Measurements from ENCODE around the gene ZNF2. TPM values are rescaled to one million over a fixed set of nuclear protein-coding genes. Genes with fewer than 3 reads are reported as not detected.

Gene ZNF2
- total and polyA plus RNA-seq, 2 of the 13 experiments (the other 11 are each of a cell fraction or from before 2014, with no cell fraction given): 4.3 to 6.1 TPM

- TF ChIP-seq, protein P1, sequence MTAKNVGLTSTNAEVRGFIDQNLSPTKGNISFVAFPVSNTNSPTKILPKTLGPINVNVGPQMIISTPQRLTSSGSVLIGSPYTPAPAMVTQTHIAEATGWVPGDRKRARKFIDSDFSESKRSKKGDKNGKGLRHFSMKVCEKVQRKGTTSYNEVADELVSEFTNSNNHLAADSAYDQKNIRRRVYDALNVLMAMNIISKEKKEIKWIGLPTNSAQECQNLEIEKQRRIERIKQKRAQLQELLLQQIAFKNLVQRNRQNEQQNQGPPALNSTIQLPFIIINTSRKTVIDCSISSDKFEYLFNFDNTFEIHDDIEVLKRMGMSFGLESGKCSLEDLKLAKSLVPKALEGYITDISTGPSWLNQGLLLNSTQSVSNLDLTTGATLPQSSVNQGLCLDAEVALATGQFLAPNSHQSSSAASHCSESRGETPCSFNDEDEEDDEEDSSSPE (CRISPR knock-in tag; IDR thresholded peaks at IDR 0.05): no peak
- TF ChIP-seq, protein P2, sequence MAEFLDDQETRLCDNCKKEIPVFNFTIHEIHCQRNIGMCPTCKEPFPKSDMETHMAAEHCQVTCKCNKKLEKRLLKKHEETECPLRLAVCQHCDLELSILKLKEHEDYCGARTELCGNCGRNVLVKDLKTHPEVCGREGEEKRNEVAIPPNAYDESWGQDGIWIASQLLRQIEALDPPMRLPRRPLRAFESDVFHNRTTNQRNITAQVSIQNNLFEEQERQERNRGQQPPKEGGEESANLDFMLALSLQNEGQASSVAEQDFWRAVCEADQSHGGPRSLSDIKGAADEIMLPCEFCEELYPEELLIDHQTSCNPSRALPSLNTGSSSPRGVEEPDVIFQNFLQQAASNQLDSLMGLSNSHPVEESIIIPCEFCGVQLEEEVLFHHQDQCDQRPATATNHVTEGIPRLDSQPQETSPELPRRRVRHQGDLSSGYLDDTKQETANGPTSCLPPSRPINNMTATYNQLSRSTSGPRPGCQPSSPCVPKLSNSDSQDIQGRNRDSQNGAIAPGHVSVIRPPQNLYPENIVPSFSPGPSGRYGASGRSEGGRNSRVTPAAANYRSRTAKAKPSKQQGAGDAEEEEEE (CRISPR knock-in tag; IDR thresholded peaks at IDR 0.05; ENCODE audit: borderline replicate concordance): no peak
- TF ChIP-seq ZNF468 (CRISPR knock-in tag; IDR thresholded peaks at IDR 0.05): no peak
- TF ChIP-seq ZBTB44 (CRISPR knock-in tag; IDR thresholded peaks at IDR 0.05): no peak
- TF ChIP-seq STAT6 (CRISPR knock-in tag; IDR thresholded peaks at IDR 0.05; ENCODE audit: borderline replicate concordance): no peak
- TF ChIP-seq, protein P3, sequence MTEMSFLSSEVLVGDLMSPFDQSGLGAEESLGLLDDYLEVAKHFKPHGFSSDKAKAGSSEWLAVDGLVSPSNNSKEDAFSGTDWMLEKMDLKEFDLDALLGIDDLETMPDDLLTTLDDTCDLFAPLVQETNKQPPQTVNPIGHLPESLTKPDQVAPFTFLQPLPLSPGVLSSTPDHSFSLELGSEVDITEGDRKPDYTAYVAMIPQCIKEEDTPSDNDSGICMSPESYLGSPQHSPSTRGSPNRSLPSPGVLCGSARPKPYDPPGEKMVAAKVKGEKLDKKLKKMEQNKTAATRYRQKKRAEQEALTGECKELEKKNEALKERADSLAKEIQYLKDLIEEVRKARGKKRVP (CRISPR knock-in tag; IDR thresholded peaks at IDR 0.05): no peak
- TF ChIP-seq ZNF232 (CRISPR knock-in tag; IDR thresholded peaks at IDR 0.05; ENCODE audit: borderline replicate concordance): 0 out of 2 replicates have a peak, but pooled peaks have one; percentile 43
- no peak for TF ChIP-seq ZNF781 (CRISPR knock-in tag; IDR thresholded peaks at IDR 0.05; ENCODE audit: borderline replicate concordance, not compliant biosample characterization)
- TF ChIP-seq, protein P4, sequence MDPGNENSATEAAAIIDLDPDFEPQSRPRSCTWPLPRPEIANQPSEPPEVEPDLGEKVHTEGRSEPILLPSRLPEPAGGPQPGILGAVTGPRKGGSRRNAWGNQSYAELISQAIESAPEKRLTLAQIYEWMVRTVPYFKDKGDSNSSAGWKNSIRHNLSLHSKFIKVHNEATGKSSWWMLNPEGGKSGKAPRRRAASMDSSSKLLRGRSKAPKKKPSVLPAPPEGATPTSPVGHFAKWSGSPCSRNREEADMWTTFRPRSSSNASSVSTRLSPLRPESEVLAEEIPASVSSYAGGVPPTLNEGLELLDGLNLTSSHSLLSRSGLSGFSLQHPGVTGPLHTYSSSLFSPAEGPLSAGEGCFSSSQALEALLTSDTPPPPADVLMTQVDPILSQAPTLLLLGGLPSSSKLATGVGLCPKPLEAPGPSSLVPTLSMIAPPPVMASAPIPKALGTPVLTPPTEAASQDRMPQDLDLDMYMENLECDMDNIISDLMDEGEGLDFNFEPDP (CRISPR knock-in tag; conservative IDR thresholded peaks at IDR 0.05): no peak
- no peak for TF ChIP-seq ATF2 (CRISPR knock-in tag; IDR thresholded peaks at IDR 0.05)
- 0 out of 2 replicates have a peak, but pooled peaks have one; percentile 45 for TF ChIP-seq BATF2 (CRISPR knock-in tag; IDR thresholded peaks at IDR 0.05)
- no peak for TF ChIP-seq ZNF660 (CRISPR knock-in tag; IDR thresholded peaks at IDR 0.05; ENCODE audit: borderline replicate concordance, low read depth)
- no peak for TF ChIP-seq GATA4 (IDR thresholded peaks at IDR 0.05; ENCODE audit: borderline replicate concordance, low read depth)
Observed at GRCh38 chr2:95158891-95159619, 6.6 kb upstream of the ZNF2 start (continued).

All from HepG2 (cell line).